A673 (cell line): ENCODE measurements around the gene FAM167B. TPM values are rescaled to one million over a fixed set of nuclear protein-coding genes. Genes with fewer than 3 reads are reported as not detected.

Source experiments
- BruUV-seq: library from RNA; stranded (reverse); fragments of 400-500 nt; replicated peaks from 2 replicates; lab custom pipeline; 2021; lab: Mats Ljungman, UMichigan
- CTCF ChIA-PET: fragments of 300-600 bp; sonication (Branson Sonifier 250); formaldehyde crosslinking; loops from one replicate; lab custom pipeline; 2022; ENCODE audit warnings: antibody characterized with exemption; lab: Charles Lee
- POLR2A ChIA-PET: fragments of 300-600 bp; sonication (Branson Sonifier 250); formaldehyde crosslinking; loops from one replicate; lab custom pipeline; 2022; ENCODE audit warnings: antibody characterized with exemption; ENCODE audit not compliant: low non-redundant PET; lab: Charles Lee
- DNase-seq: peaks from one replicate; pipeline ENCODE4 v3.0.0-alpha.2; 2015; ENCODE audit warnings: low spot score
- H3K27ac ChIP-seq: fragments of 200-600 bp; sonication (generic); 2 replicates; pipeline ENCODE4 v1.5.1; 2016; ENCODE audit warnings: mixed run types, low read depth, mild to moderate bottlenecking, mixed read lengths, antibody characterized with exemption, low read length; ENCODE audit not compliant: poor library complexity, severe bottlenecking
- H3K27me3 ChIP-seq: fragments of 200-600 bp; sonication (generic); replicated peaks from 2 replicates; pipeline ENCODE4 v1.6.1; 2017; ENCODE audit warnings: mixed run types, low read depth, mild to moderate bottlenecking, mixed read lengths, antibody characterized with exemption, low read length; ENCODE audit not compliant: insufficient read depth, poor library complexity
- H3K36me3 ChIP-seq: fragments of 200-600 bp; sonication (generic); 2 replicates; pipeline ENCODE4 v1.6.1; 2016; ENCODE audit warnings: mixed run types, mild to moderate bottlenecking, mixed read lengths, antibody characterized with exemption, low read length; ENCODE audit not compliant: insufficient read depth, poor library complexity, severe bottlenecking
- H3K4me1 ChIP-seq: fragments of 200-600 bp; sonication (generic); 2 replicates; pipeline ENCODE4 v1.6.1; 2017; ENCODE audit warnings: mixed run types, mild to moderate bottlenecking, mixed read lengths, antibody characterized with exemption, low read length; ENCODE audit not compliant: insufficient read depth, poor library complexity, severe bottlenecking
- H3K4me3 ChIP-seq: fragments of 200-600 bp; sonication (generic); 2 replicates; pipeline ENCODE4 v1.5.1; 2016; ENCODE audit warnings: low read depth, mixed run types, mild to moderate bottlenecking, mixed read lengths, low read length; ENCODE audit not compliant: poor library complexity, severe bottlenecking
- H3K9me3 ChIP-seq: fragments of 200-600 bp; sonication (generic); 2 replicates; pipeline ENCODE4 v1.6.1; 2016; ENCODE audit warnings: mixed run types, low read depth, mild to moderate bottlenecking, mixed read lengths, antibody characterized with exemption, low read length; ENCODE audit not compliant: poor library complexity, severe bottlenecking
- EZH2 ChIP-seq: fragments of 200-600 bp; sonication (generic); IDR thresholded peaks from 2 replicates; pipeline ENCODE4 v1.6.1; 2017; ENCODE audit warnings: borderline replicate concordance, low read depth, mild to moderate bottlenecking, mixed read lengths, antibody characterized with exemption, low read length; ENCODE audit not compliant: poor library complexity, severe bottlenecking
- intact Hi-C: fragments of 100-400 bp; cut with micrococcal nuclease; formaldehyde crosslinking; loops from one replicate; pipeline ENCODE4 v1.10.0; 2022; ENCODE audit not compliant: unreplicated experiment
- total RNA-seq: library from RNA; stranded (reverse); gene quantifications from 2 replicates; pipeline ENCODE4 v1.2.3, GENCODE V29; 2021
- TF ChIP-seq, protein P1 (sequence below): fragments of 300-800, 200-600 bp; sonication (generic); conservative IDR thresholded peaks from 2 replicates; pipeline ENCODE4 v1.5.1; 2017; ENCODE audit warnings: low read depth, mild to moderate bottlenecking, antibody characterized with exemption, low read length, moderate library complexity, mixed read lengths

FAM167B gene
- total RNA-seq, 1 experiment from 2014 or later = not detected

DNA sequence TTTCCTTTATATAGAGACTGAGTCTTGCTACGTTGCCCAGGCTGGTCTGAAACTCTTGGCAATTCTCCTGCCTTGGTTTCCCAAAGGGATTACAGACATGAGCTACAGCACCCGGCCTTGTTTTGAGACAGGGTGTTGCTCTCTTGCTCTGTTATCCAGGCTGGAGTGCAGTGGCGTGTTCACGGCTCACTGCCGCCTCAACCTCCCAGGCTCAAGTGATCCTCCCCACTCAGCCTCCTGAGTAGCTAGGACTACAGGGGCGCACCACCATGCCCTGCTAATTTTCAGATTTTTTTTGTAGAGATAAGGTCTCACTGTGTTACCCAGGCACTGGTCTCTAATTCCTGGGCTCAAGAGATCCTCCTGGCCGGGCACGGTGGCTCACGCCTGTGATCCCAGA lies 18.8 kb downstream of the FAM167B start:
- Histone ChIP-seq H3K4me3 (no peak overlapping the region), H3K9me3 (no peaks in the 10 kb centered on the region), H3K36me3 (no peaks in the 10 kb centered on the region), H3K27me3 (no peaks in the 10 kb centered on the region), H3K4me1 (no peaks in the 10 kb centered on the region), H3K27ac (no peak overlapping the region)
- DNase-seq = no peak
- TF ChIP-seq EZH2 = no peak
- TF ChIP-seq, protein P1, sequence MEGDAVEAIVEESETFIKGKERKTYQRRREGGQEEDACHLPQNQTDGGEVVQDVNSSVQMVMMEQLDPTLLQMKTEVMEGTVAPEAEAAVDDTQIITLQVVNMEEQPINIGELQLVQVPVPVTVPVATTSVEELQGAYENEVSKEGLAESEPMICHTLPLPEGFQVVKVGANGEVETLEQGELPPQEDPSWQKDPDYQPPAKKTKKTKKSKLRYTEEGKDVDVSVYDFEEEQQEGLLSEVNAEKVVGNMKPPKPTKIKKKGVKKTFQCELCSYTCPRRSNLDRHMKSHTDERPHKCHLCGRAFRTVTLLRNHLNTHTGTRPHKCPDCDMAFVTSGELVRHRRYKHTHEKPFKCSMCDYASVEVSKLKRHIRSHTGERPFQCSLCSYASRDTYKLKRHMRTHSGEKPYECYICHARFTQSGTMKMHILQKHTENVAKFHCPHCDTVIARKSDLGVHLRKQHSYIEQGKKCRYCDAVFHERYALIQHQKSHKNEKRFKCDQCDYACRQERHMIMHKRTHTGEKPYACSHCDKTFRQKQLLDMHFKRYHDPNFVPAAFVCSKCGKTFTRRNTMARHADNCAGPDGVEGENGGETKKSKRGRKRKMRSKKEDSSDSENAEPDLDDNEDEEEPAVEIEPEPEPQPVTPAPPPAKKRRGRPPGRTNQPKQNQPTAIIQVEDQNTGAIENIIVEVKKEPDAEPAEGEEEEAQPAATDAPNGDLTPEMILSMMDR = no peak
- BruUV-seq = no TSS peak
- ChIA-PET POLR2A (no interaction called here), CTCF (no interaction called here)
- intact Hi-C loops = no loop called here

DNA sequence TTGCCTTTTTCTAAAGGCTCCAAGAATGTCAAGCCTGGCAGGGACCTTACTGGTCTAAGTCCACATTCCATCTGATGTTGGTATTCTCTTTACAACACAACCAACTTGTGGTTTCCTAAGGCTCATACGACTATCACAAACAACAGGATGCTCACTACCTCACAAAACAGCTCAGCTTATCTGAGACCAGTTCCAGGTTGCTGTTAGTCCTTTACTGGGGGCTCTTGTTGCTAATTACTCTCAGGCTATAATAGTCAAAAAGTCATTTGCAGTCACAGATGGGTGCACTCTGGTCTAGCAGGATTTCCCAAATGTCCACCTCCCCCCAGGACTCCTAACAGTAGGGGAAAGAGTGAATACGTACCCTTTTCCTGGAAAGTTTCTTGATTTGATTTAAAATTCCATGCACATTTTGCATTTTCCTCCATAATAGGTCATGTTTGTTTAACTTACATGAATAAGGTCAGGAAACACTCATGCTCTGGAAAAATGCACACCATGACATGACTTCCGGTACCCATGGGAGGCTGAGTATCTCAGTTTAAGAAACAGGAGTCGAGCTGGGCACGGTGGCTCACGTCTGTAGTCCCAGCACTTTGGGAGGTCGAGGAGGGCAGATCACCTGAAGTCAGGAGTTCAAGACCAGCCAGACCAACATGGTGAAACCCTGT lies 20.0 kb downstream of the FAM167B start:
- no TSS peak for BruUV-seq
- no peak for DNase-seq
- no peak overlapping the region for H3K27ac ChIP-seq

DNA sequence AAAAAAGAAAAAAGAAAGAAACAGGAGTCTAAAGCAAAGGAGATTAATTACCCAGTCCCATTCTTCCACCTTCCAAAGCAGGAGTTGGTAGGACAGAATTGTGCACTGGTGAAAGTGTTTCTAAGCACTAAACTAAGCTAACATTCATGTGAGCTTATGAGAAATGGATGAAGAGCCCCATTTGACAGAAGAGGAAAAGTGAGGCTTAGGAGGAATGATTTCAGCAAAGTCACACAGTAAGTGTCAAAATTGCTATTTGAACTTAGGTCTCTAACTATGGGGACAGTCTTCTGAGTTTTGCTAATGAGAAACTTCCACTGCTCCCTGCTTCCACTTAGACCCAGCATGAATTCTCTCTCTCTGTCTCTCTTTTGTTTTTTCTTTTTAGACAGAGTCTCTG lies 22.7 kb downstream of the FAM167B start:
- TF ChIP-seq, protein P1 = no peak
- TF ChIP-seq EZH2 = no peak

More for the DNA sequence above, 20.0 kb downstream of the FAM167B start:
- POLR2A ChIA-PET = no interaction called here
- Histone ChIP-seq H3K4me1 (no peaks in the 10 kb centered on the region), H3K27me3 (no peaks in the 10 kb centered on the region), H3K9me3 (no peaks in the 10 kb centered on the region), H3K36me3 (no peaks in the 10 kb centered on the region), H3K4me3 (no peak overlapping the region)
- TF ChIP-seq, protein P1 = no peak
- no peak for TF ChIP-seq EZH2
- intact Hi-C loops = no loop called here
- CTCF ChIA-PET = no interaction called here

More for the DNA sequence above, 22.7 kb downstream of the FAM167B start:
- H3K4me1 ChIP-seq = no peaks in the 10 kb centered on the region
- no peak overlapping the region for H3K27ac ChIP-seq
- ChIA-PET CTCF (no interaction called here), POLR2A (no interaction called here)
- DNase-seq = no peak
- H3K4me3 ChIP-seq = no peak overlapping the region
- no TSS peak for BruUV-seq
- intact Hi-C loops = no loop called here
- no peaks in the 10 kb centered on the region for H3K9me3 ChIP-seq
- no peaks in the 10 kb centered on the region for H3K36me3 ChIP-seq
- H3K27me3 ChIP-seq = no peaks in the 10 kb centered on the region
